Ishikawa (cell line): ENCODE measurements around the gene PDCD1LG2.

Experiments used
- CEBPB ChIP-seq: IDR thresholded peaks from 2 replicates; pipeline ENCODE4 v1.6.1; 2012
- EP300 ChIP-seq: IDR thresholded peaks from 2 replicates; pipeline ENCODE4 v1.6.1; 2012; ENCODE audit warnings: borderline replicate concordance
- FOXM1 ChIP-seq: IDR thresholded peaks from 2 replicates; pipeline ENCODE4 v1.6.1; 2012; ENCODE audit warnings: low read depth, borderline replicate concordance
- NFIC ChIP-seq: IDR thresholded peaks from 2 replicates; pipeline ENCODE4 v1.6.1; 2012
- RAD21 ChIP-seq: IDR thresholded peaks from 2 replicates; pipeline ENCODE4 v1.6.1; 2012; ENCODE audit warnings: low read depth
- TAF1 ChIP-seq: IDR thresholded peaks from 2 replicates; pipeline ENCODE4 v1.6.1; 2012; ENCODE audit warnings: low read depth, mild to moderate bottlenecking
- TCF12 ChIP-seq: IDR thresholded peaks from 2 replicates; pipeline ENCODE4 v1.6.1; 2012; ENCODE audit warnings: low read depth
- TEAD4 ChIP-seq: IDR thresholded peaks from 2 replicates; pipeline ENCODE4 v1.6.1; 2012
- YY1 ChIP-seq: IDR thresholded peaks from 2 replicates; pipeline ENCODE4 v1.6.1; 2012; ENCODE audit warnings: low read depth
- ZBTB7A ChIP-seq: IDR thresholded peaks from 2 replicates; pipeline ENCODE4 v1.6.1; 2012; ENCODE audit warnings: low read depth
- TF ChIP-seq, protein P1 (sequence below): IDR thresholded peaks from 2 replicates; pipeline ENCODE4 v1.6.1; 2012

DNA sequence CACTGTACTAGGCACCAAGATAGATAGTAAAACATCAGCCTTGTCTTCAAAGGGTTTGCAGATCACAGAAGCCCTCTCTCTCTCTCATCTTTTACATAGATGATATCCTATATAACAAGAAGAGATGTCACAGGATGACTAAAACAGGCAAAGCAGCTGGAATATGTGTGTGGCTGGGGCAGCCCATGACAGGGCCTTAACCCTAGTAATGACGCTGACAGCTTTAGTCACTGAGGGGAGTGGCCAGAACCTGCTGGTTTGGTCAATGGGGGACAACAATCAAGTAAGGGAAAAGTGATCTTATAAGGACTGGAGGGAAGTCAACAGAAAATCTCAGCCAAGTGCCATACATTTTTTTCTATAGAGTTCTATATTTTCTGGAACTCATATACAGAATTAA lies 76.7 kb downstream of the PDCD1LG2 start:
- no peak for TF ChIP-seq TAF1
- TF ChIP-seq ZBTB7A = no peak
- TF ChIP-seq NFIC = no peak
- no peak for TF ChIP-seq CEBPB
- TF ChIP-seq EP300 = no peak
- TF ChIP-seq TCF12 = no peak
- TF ChIP-seq, protein P1, sequence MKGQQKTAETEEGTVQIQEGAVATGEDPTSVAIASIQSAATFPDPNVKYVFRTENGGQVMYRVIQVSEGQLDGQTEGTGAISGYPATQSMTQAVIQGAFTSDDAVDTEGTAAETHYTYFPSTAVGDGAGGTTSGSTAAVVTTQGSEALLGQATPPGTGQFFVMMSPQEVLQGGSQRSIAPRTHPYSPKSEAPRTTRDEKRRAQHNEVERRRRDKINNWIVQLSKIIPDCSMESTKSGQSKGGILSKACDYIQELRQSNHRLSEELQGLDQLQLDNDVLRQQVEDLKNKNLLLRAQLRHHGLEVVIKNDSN = no peak
- TF ChIP-seq FOXM1 = no peak
- no peak for TF ChIP-seq TEAD4
- no peak for TF ChIP-seq YY1
- TF ChIP-seq RAD21 = no peak
